Heart left ventricle (tissue), 13 donors: ENCODE results near the gene VWA1.

Experiments used
- CTCF ChIP-seq, 12 donors: fragments of 200-600 bp; sonication (generic) in 4 of 12; IDR thresholded peaks; one replicate each; pipeline versions ENCODE4 v1.5.0 to v1.8.0; 2018 to 2022; ENCODE audit warnings: antibody characterized with exemption in 12 of 12, mild to moderate bottlenecking in 5 of 12
- POLR2A ChIP-seq, 2 donors: fragments of 450-650 bp; IDR thresholded peaks; one replicate each; pipeline ENCODE4 v1.6.1; 2017; ENCODE audit warnings: antibody characterized with exemption in 2 of 2, mild to moderate bottlenecking in 2 of 2, moderate library complexity in 2 of 2
- donor health status: ischemic (EF 13 %, LVEDD 7.1; RV severe dilation, severe dysfunction).
- donor health status: DM: no; HTN: yes; CAD: no.
- donor health status: DM: no; HTN: no; CAD: no.
- donor health status: ischemic (EF 25% LVEDD 6.9; RV normal size, moderate dysfunction).
- donor health status: ischemic (EF 25% LVEDD 5.7; RV mildly dilated, moderate dysfunction).
- donor health status: ischemic (EF 35%, LVEDD 5.7; RV mildly dilated, moderate dysfunction).
- donor health status: nonischemic (EF 11% LVEDD 7.7; RV severe dilation, severe dysfunction).
- donor health status: DM: yes; HTN: yes; CAD: no.
- donor health status: PGD.
- donor health status: ischemic (EF 29% LVEDD 5.4; RV normal size, mild dysfunction).
- donor health status: nonischemic (EF 23%, LVEDD 6.1; RV moderate dilation, normal function).

GRCh38 chr1:1432951-1433803 lies 2.3 kb upstream of the VWA1 start:
- TF ChIP-seq POLR2A (IDR thresholded peaks at IDR 0.05) = no peak
- no peak for TF ChIP-seq CTCF (IDR thresholded peaks at IDR 0.05)
